Upper lobe of left lung (tissue), 4 donors: Measurements from ENCODE around the gene ERCC4.

Experiments used
- POLR2A ChIP-seq, 4 donors: fragments of 450-650 bp; IDR thresholded peaks; one replicate each; pipeline ENCODE4 v1.5.1; 2016 to 2017; ENCODE audit warnings: antibody characterized with exemption in 4 of 4, mild to moderate bottlenecking in 2 of 4
- TF ChIP-seq, protein P1 (sequence below), 6 experiments: fragments of 450-650 bp in 4 of 6; fragments of 200-600 bp in 2 of 6; sonication (generic) in 2 of 6; IDR thresholded peaks; one replicate each; pipeline ENCODE4 v1.5.1; 2016 to 2019; ENCODE audit warnings: antibody characterized with exemption in 6 of 6

- no peak for TF ChIP-seq POLR2A (IDR thresholded peaks at IDR 0.05)
- TF ChIP-seq, protein P1, sequence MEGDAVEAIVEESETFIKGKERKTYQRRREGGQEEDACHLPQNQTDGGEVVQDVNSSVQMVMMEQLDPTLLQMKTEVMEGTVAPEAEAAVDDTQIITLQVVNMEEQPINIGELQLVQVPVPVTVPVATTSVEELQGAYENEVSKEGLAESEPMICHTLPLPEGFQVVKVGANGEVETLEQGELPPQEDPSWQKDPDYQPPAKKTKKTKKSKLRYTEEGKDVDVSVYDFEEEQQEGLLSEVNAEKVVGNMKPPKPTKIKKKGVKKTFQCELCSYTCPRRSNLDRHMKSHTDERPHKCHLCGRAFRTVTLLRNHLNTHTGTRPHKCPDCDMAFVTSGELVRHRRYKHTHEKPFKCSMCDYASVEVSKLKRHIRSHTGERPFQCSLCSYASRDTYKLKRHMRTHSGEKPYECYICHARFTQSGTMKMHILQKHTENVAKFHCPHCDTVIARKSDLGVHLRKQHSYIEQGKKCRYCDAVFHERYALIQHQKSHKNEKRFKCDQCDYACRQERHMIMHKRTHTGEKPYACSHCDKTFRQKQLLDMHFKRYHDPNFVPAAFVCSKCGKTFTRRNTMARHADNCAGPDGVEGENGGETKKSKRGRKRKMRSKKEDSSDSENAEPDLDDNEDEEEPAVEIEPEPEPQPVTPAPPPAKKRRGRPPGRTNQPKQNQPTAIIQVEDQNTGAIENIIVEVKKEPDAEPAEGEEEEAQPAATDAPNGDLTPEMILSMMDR (IDR thresholded peaks at IDR 0.05) = no peak
These were observed 26.0 kb downstream of the ERCC4 start for GRCh38 chr16:13945744-13946485.
